DMS53 treated with DMSO at 0.1 percent for 48 hours (cell line): ENCODE data around the gene CCDC24.

ENCODE experiments used
- DNase-seq: peaks from one replicate; lab custom pipeline; 2025; ENCODE audit not compliant: unreplicated experiment; lab: John Stamatoyannopoulos, UW

The CCDC24 gene

DNA sequence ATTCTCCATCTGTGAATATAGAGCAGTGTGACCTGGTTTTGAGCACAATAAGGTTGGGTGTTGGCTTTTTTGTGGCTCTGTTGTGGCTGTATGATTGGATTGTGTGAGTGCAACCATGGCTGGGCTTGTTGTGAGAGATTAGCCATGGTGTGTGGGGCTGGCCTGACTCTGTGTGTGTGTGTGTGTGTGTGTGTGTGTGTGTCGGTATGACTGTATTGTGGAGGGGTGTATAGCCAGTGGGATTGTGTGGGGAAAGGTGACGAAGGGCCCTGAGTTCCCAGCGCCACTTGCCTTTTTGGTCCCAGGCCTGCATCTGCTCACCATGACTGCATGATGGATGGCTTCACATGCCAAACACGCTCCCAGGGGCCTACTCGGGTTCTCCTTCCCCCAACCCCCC, 45.8 kb downstream of the CCDC24 start:
- no peak for DNase-seq

DNA sequence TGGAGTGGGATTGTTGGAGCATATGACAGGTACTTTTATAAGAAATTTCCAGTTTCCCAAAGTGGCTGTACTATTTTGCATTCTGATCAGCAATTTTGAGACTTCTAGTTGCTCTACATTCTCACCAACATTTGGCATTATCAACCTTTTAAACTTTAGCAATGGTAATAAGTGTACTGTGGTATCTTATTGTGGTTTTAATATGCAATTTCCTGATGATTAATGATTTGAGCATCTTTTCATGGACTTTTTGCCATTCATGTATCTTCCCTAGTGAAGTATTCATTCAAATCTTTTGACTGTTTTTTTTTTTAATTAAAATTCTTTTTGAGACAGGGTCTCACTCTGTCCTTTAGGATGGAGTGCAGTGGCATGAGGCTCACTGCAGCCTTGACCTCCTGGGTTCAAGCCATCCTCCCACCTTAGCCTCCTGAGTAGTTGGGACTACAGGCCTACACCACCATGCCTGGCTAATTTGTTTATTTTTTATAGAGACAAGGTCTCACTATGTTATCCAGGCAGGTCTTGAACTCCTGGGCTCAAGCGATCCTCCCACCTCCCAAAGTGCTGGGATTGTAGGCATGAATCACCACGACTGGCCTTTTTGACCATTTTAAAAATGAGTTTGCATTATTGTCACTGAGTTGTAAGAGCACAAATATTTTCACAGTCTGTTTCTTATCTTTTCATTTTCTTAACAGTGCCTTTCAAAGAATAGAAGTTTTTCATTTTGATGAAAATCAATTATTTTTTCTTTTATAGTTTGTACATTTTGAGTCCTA, 47.7 kb downstream of the CCDC24 start:
- no peak for DNase-seq

DNA sequence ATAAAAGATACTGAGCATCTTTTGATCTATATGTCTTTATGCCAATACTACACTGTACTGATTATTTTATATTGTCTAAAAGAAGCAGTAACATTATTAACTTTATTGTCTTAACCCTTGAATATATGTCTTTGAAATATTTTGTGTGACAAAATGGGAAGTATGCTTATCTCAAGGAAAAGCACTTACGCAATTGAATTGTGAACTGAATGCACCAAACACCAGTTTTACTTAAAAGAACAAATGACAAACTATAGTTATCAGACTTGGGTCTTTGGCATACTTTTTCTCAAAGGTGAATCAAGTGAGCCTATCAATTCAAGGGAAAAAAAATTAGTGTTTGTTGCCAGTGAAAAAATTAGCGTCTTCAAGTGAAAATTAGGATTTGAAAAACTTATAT, 49.0 kb downstream of the CCDC24 start:
- DNase-seq, result no peak

DNA sequence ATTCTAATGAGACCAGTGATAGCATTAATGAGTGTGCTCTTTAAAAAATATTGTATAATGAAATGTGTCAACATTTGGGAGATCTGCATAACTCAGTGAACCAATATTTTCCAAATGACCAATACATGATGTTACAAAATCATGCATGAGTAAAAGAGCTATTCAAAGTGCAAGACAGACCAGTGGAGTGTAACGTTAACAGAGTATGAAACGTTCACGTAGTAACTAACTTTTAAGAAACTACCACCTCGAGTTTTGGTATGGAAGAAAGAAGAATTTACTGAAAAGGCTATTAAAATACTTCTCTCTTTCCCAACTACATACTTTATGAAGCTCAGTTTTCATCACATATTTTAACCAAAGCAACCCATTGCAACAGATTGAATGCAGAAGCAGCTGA, 49.4 kb downstream of the CCDC24 start:
- no peak for DNase-seq

DNA sequence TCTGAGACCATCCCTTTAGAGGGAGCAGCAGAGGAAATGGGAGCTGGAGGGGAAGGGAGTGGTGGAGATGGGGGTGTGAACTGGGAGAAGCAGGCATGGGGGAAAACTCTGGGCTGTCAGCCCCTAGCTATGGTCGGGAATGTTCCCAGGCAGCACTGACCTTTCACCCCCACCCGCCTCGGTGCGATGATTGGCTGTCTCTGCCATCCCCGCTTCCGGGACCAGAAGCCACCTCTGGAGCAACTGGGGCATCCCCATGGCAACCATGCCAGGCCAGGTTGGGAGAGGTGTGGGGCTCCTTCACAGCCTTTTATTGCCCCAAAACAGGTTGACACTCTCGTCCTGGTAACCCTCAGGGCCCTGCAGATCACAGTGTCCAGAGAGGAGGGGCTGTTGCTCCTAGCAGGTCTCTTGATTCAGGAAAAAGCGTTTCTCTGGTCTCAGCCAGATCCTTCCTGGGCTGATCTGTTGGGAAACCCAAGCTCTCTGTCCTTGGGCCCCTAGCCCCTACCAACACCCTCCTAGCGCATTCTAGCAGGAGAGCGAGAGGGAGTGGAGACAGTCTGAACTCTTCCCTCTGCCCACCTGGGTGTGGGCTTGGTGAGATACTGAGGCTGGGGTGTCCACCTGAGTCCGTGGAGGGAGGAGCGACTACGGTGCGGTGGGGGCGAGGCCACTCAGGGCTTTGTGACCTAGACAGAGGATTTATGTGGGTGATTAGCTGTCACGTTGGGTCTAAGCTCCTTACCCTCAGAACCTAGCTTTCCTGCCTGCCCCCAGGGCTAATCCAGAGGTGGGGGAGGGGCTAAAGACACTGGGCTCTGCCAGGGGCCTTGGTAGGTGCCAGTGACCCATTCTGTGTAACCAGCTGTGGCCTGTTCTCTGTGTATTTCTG, 52.0 kb downstream of the CCDC24 start:
- DNase-seq, result no peak

DNA sequence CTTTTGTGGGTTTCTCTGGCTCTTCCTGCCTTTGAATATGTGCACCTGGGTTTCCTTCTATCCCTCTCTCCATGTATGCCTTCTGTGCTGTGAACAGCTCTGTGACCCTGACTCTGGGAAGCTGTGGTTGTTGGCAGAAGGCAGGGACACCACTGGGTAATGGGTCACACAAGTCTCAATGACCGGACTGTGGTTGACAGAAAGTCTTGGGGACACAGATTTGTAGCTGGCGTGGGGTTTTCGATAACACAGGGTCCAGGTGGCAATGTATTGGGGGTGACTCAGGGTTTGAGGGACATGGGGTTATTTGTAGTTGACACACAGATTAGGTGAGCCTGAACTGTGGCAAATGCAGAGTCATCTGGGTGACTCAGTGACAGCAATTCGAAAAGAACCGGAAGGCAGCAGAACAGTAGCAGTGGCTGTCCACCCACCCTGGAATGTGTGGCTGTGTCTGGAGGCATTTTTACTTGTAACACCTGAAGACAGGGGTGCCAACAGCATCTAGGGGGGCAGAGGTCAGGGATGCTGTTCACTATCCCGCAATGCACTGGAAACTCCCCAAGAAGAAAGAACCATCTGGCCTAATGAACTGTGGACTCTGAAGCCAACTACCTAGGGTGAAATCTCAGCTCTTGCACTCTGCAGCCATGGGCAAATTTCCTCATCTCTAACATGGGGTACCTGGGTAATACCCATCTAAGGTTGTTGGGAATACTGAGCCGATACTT, 52.8 kb downstream of the CCDC24 start:
- no peak for DNase-seq

DNA sequence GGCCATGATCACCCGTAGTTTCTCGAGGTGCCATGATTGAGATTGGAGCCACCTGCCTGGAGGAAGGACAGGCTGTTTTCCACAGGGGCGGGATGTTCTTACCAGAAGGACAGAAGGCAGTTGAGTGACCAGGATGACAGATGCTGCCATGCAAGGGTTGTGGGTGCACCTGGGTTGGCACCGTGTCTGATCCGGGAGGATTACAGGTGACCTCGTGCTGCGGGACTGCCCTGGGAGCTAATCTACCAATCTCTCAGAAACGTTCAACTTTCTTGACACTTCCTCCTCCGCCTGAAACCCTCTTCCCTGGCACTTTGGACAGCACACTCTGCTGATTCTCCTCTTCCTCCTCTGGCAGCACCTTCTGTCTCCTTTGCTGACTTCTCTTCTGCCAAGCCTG, 53.7 kb downstream of the CCDC24 start:
- DNase-seq, result no peak
